ENCODE data around the gene CARHSP1. TPM values are rescaled to one million over a fixed set of nuclear protein-coding genes. Genes with fewer than 3 reads are reported as not detected.

Gene CARHSP1
- total and polyA plus RNA-seq, 9 of the 15 experiments (the other 6 are each of a cell fraction or from before 2014, with no cell fraction given): 5.8 to 114 (median 41.1) TPM

DNA sequence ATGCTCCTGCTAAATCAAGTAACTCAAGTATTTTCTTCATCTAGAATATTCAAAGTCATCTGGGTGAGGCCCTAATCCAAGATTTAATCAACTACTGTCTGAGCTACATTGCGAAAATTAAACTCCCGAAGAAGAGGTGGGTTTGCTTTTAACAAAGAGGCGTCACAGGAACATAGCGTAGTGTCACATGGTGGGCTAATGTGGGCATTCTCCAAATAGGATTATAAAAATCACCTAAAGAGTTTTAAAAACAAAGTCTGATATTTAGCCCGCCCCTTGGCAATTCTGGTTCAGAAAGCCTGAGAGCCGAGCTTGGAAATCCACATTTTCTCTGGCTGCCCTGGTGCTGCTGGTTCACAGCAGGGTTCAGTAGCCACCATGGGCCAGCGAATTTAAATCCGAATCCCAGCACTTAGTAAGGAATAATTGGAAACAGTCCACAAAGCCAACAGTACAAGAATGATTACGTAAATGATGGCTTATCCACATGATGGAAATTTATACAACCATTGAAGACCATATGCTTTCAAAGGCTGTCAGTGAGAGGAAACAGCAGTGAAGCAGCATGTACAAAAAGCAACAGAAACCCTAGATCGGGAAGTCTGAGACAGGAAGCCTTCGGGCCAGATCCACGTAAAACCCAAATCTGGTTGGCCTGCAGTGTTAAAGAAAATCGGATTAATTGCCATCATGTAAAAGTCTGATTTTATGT is 62.4 kb downstream of the CARHSP1 start (continued):
- TF ChIP-seq, protein P1, sequence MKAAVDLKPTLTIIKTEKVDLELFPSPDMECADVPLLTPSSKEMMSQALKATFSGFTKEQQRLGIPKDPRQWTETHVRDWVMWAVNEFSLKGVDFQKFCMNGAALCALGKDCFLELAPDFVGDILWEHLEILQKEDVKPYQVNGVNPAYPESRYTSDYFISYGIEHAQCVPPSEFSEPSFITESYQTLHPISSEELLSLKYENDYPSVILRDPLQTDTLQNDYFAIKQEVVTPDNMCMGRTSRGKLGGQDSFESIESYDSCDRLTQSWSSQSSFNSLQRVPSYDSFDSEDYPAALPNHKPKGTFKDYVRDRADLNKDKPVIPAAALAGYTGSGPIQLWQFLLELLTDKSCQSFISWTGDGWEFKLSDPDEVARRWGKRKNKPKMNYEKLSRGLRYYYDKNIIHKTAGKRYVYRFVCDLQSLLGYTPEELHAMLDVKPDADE (conservative IDR thresholded peaks at IDR 0.05; ENCODE audit: control insufficient read depth, low read depth, low read length): no peak

DNA sequence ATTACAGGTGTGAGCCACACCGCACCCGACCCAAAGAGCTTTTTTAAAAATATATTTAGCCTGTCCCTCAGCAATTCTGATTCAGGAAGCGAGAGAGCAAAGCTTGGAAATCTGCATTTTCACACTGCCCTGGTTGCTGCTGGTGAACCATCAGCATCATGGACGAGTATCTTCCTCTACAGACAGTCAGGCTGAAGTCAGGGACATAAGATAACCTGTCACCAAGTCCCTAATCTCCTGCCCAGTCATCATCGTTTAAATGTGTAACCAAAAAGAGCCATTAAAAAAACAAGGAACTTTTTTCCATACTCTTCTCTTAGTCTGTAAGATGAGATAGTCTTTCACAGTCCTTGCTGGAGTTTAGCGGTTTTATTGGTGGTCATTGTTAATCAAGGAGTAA is 64.5 kb downstream of the CARHSP1 start:
- Histone ChIP-seq H3K4me2 (ENCODE audit: insufficient read depth, low read length) (no peak overlapping the region), H3K4me1 (replicated peaks in 1 of 2; ENCODE audit: control insufficient read depth in 2 of 2, insufficient read depth in 2 of 2, low read length in 2 of 2) (peaks cover under 1 to 4% of the 10 kb centered on the region in 2 experiments; a peak in 1 of 5 replicates), H3K79me2 (ENCODE audit: control insufficient read depth, insufficient read depth, low read length) (peaks cover 42% of the 10 kb centered on the region), H3K4me3 (no peak overlapping the region), H2AFZ (ENCODE audit: low read depth, low read length) (no peak overlapping the region), H3K9me3 (replicated peaks; ENCODE audit: control insufficient read depth, insufficient read depth, low read depth, low read length) (no peaks in the 10 kb centered on the region), H3K27ac (ENCODE audit: extremely low read depth, low read depth, low read length) (no peak overlapping the region), H3K9ac (ENCODE audit: insufficient read depth in 1 of 2, low read depth in 2 of 2, low read length in 2 of 2) (no peak overlapping the region), H3K36me3 (ENCODE audit: control insufficient read depth, insufficient read depth, low read length) (peaks cover 98% of the 10 kb centered on the region), H3K9me1 (ENCODE audit: control insufficient read depth, insufficient read depth, low read length) (no peaks in the 10 kb centered on the region), H3K27me3 (ENCODE audit: control insufficient read depth in 2 of 2, insufficient read depth in 2 of 2, low read length in 2 of 2) (no peaks in the 10 kb centered on the region), H4K20me1 (replicated peaks; ENCODE audit: control insufficient read depth, insufficient read depth, low read length) (no peaks in the 10 kb centered on the region)
- in situ Hi-C loops (cut with MboI): no loop called here
- ChIA-PET POLR2A (interaction anchor here (0.6 to 0.7 kb wide), 2 partner anchors 73 to 204 kb away, joined by 3 to 4 read pairs; no protein-coding TSS in a partner anchor), CTCF (ENCODE audit: low intra/inter-chr PET ratio) (no interaction called here)
- ATAC-seq (peak; percentile 70), DNase-seq (ENCODE audit: extremely low read depth in 1 of 4, low spot score in 3 of 4) (peak in 2 of 4 experiments; percentile 32 to 52), FAIRE-seq (peak; percentile 74)
- BruUV-seq (replicated peaks): no TSS peak
- intact Hi-C loops (cut with micrococcal nuclease): no loop called here
- 58% methylated on average over 6 of the region's 6 CpGs for WGBS (ENCODE audit: insufficient coverage, low coverage, missing lambda C conversion rate)
- TF ChIP-seq FOXK2 (conservative IDR thresholded peaks at IDR 0.05 in 1 of 2, IDR thresholded peaks at IDR 0.05 in 1 of 2; ENCODE audit: low read depth in 2 of 2): no peak
- TF ChIP-seq SP1 (CRISPR knock-in tag; IDR thresholded peaks at IDR 0.05): no peak
- no peak for TF ChIP-seq HMGN3 (IDR thresholded peaks at IDR 0.05; ENCODE audit: borderline replicate concordance, extremely low read depth, insufficient read length, low read depth, low read length)
- peak in 1 of 2 experiments; percentile 67; a peak in 1 of 4 replicates for TF ChIP-seq RCOR1 (IDR thresholded peaks at IDR 0.05; ENCODE audit: borderline replicate concordance in 1 of 2, low read depth in 2 of 2, low read length in 2 of 2)
- no peak for TF ChIP-seq SUPT5H (IDR thresholded peaks at IDR 0.05)
- TF ChIP-seq, protein P2, sequence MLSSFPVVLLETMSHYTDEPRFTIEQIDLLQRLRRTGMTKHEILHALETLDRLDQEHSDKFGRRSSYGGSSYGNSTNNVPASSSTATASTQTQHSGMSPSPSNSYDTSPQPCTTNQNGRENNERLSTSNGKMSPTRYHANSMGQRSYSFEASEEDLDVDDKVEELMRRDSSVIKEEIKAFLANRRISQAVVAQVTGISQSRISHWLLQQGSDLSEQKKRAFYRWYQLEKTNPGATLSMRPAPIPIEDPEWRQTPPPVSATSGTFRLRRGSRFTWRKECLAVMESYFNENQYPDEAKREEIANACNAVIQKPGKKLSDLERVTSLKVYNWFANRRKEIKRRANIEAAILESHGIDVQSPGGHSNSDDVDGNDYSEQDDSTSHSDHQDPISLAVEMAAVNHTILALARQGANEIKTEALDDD (IDR thresholded peaks at IDR 0.05): peak; percentile 63; the same call in 1 of the 2 replicates
- peak; percentile 70 for TF ChIP-seq MTA2 (IDR thresholded peaks at IDR 0.05; ENCODE audit: low read depth)
- peak; percentile 85 for TF ChIP-seq ARID1B (IDR thresholded peaks at IDR 0.05)
- peak; percentile 66; the same call in 1 of the 2 replicates for TF ChIP-seq SMARCA4 (IDR thresholded peaks at IDR 0.05)
- TF ChIP-seq, protein P3, sequence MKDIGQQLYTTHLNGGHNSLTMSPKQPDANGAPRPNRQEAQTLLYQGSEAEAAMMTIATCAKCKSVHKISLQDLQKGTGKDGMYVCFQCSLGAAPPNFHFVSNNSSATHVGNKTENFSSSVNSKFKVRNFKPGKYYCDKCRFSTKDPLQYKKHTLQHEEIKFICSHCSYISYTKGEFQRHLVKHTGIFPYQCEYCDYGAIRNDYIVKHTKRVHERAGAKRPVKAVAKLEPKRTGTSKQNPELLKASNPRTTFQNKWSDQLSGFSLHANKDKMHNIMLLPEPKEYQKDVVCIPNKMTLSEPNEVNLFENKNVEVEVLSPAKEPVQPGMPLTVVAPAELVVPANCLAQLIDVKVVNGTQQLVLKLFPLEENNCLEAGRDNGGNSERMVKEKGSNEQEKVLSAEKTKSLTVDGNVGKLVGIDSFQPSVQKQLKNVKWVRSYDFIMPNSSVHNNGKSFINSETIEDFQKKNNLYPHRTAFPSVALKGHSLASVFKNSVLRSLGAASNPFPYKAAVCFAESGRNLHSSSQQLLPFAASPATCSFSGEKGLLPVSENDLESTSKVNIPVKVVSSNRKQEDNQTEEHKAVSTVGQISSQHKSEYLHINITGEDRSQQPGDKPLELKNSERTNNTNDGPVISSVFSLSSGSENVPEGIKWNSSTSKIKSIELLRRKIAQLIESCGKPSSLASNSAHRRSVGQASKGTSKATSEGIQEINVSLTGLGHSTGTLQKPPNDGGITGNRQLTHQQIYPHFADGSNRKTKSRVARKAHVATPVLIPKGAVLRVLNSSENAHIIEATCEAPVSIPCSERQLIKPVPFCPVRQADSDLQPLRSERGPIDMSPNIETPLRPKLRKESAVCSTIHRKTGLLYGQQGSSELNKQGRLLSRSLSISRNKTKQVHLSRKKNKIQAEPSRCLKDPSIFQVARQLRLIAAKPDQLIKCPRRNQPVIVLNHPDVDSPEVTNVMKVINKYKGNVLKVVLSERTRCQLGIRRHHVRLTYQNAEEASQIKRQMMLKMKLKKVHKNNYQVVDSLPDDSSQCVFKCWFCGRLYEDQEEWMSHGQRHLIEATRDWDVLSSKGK (CRISPR knock-in tag; IDR thresholded peaks at IDR 0.05): no peak
- no peak for TF ChIP-seq DIDO1 (tag; IDR thresholded peaks at IDR 0.05; ENCODE audit: low read depth)

Data from K562 (cell line).